Measurements from ENCODE around the gene SHISA4.
A peak's percentile ranks its signal among the peaks of the same experiment; 100 is the strongest.
"Not testable (repeated sequence)": the region's sequence is repeated elsewhere in the genome, so short reads cannot be mapped to it uniquely, and the experiment has no call there.

Gene SHISA4
- 0 to 0.07 reads per million in 2 donors for total RNA-seq

- DNase-seq = peak in 1 of 5 experiments; percentile 24
Measured at GRCh38 chr1:201888282-201889089, at the start of gene SHISA4. Gene SHISA4, plus strand, starts transcription at chr1:201888898. Its CDS starts 97 bp downstream, at chr1:201888995.

GRCh38 chr1:201839089-201839488 is 49.6 kb upstream of the SHISA4 start:
- DNase-seq = not testable (repeated sequence)

DNA sequence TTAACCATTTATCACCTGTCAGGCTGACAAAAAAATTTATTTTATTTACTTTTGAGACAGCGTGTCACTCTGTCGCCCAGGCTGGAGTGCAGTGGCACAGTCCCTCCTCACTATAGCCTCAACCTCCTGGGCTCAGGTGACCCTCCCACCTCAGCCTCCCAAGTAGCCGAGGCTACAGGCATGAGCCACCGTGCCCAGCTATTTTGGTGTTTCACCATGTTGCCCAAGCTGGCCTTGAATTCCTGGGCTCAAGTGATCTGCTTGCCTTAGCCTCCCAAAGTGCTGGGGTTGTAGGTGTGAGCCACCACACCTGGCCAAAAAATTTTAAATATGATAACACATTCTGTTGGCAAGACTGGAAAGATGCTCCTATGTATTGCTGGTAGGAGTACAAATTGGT is 48.6 kb upstream of the SHISA4 start:
- no peak for DNase-seq

GRCh38 chr1:201840490-201840889 is 48.2 kb upstream of the SHISA4 start:
- no peak for DNase-seq

- DNase-seq = no peak
Measured at GRCh38 chr1:201841265-201841912, 47.3 kb upstream of the SHISA4 start.

- no peak for DNase-seq
Measured at GRCh38 chr1:201842472-201843027, 46.1 kb upstream of the SHISA4 start.

- DNase-seq = no peak
Measured at GRCh38 chr1:201845331-201846083, 43.2 kb upstream of the SHISA4 start.

GRCh38 chr1:201847150-201847549 is 41.5 kb upstream of the SHISA4 start:
- DNase-seq = no peak

- DNase-seq = no peak
Measured at GRCh38 chr1:201848230-201848629, 40.5 kb upstream of the SHISA4 start.

- DNase-seq = no peak
Measured at GRCh38 chr1:201849372-201850052, 39.2 kb upstream of the SHISA4 start.

DNA sequence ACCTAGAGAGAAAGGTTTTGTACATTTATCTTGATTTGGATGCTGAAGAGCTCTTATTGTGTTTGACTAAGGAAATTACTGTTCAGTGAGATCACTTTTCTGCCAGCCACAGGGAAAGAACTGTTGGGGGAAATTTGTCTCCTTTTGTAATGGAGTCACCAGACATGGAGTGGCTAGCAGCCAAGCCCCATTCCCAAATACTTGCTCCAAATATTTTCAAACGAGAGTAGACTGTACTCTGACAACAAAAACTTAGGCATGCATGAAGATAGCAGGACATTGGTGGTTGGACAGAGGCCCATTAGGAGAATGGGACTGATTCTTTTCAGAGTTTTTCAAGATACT is 38.7 kb upstream of the SHISA4 start:
- DNase-seq = no peak

DNA sequence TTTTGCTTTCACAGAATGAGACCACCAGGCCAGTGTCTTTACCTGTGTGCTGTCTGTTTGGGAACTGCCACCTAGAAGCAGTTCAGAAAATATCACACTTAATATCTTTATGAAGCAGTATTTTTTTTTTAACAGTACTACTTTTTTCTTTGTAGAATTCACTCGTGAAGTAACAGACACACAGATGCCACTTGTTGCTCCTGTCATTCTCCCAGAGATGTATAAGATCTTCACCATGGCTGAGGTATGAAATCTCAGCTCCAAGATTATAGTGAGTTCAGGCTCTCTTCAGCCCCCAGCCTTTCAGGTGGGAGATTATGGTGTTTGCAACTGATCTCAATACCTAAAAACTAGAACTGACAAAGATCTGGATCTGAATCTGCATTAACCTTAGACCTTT is 36.7 kb upstream of the SHISA4 start:
- no peak for DNase-seq

DNA sequence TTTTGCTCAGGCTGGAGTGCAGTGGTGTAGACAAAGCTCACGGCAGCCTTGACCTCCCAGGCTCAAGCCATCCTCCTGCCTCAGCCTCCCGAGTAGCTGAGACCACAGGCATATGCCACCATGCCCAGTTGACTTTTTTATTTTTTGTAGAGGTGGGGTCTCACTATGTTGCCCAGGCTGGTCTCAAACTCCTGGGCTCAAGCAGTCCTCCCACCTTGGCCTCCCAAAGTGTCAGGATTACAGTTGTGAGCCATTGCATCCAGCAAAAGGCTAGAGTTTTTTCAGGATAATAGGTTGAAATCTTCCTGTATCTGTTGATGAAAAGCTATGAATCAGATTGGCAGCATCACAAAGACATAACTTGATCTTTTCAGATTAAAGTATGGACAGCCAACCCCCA is 32.0 kb upstream of the SHISA4 start:
- DNase-seq = not testable (repeated sequence)

DNA sequence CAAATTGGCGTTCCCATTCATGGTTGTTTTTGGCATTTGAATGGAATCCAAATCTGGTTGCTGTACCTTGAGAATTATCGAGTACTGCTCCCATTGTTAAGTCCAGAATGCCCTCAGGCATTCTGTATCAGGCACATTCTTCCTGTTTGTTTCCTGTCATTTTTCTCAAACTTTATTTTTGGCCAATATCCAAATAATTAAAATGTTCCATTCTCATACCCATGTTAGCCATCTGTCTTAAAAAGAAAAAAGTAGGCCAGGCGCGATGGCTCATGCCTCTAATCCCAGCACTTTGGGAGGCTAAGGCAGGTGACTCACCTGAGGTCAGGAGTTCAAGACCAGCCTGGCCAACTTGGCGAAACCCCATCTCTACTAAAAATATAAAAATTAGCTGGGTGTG is 29.3 kb upstream of the SHISA4 start:
- no peak for DNase-seq

- no peak for DNase-seq
Measured at GRCh38 chr1:201861448-201861847, 27.2 kb upstream of the SHISA4 start.

- DNase-seq = no peak
Measured at GRCh38 chr1:201870397-201870796, 18.3 kb upstream of the SHISA4 start.

DNA sequence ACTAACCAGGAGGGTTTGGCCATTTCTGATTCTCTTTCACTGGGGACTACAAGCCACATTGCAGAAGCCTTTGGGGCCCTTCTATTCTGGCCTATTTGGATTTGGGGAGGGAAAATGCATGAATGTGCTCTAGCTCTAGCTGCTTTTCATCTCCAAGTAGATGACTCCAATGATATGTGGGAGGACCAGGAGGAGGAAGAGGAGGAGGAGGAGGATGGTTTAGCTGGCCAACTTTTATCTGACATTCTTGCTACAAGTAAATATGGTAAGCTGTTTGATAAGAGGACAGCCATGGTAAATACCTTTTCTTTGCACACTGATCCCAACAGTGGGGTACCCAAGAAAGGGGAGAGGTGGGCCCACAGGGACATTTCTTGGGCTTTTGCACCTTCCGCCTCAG is 14.0 kb upstream of the SHISA4 start:
- DNase-seq = no peak

- no peak for DNase-seq
Measured at GRCh38 chr1:201876148-201876818, 12.4 kb upstream of the SHISA4 start.

DNA sequence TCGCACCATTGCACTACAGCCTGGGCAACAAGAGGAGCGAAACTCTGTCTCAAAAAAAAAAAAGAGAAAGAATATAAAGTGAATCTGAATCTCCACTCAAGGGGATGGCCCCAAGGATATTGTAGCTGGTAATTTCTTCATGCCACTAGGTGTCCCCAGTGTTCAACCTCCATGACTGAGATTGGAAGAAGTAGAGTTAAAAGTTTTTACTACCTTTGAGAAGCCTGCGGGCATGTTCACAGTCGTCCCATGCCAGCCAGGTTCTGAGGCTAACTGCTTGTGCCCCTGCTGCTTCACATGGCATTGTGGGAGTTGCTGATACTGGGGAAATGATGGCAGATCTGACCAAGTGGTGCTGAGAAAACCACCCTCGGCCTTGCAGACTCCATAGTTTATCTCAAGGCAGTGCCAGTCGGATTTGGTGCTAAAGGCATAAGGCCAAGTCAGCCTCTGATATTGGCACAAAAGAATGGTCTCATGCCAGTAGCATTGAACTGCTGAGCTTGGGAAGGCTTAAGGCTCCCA is 10.8 kb upstream of the SHISA4 start:
- DNase-seq = peak in 1 of 5 experiments; percentile 48

DNA sequence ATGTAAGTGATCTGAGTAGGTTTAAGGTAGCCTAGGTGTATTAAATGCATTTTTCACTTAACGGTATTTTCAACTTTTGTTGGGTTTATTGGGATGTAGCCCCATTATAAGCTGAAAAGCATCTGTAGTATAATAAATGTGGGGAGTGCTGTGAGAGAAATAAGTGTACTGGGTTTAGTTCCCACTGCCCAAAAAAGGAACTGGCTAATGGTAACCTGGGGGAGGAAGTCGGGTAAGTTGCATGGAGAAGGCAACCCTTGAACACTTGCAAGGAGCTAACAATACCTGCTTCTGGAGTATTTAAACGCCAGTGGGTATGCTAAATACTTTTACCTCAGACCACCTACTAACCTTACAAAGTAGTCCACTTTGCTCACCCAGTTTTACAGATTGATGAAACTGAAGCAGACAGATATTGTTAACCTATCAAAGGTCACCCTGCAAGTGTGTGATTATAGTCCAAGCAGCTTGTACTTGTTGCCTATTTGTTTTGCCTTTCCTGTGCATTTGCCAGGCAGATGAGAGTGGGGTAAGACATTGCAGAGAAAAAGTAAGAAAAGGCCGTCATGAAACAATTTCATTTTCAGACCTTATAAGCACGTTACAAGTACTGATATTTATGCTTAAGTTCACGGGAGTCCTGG is 7.6 kb upstream of the SHISA4 start:
- no peak for DNase-seq

GRCh38 chr1:201881617-201882016 is 7.1 kb upstream of the SHISA4 start:
- DNase-seq = no peak
